Choroid plexus epithelial cell (primary cell): ENCODE data around the gene ZNF189.

ENCODE experiments used
- DNase-seq: peaks from one replicate; pipeline ENCODE4 v3.0.0-alpha.2; 2010; ENCODE audit warnings: low read depth
- H3K4me3 ChIP-seq: 2 replicates; pipeline ENCODE4 v1.5.1; 2011; ENCODE audit warnings: low read depth, mild to moderate bottlenecking, control low read depth, low read length, moderate library complexity
- TF ChIP-seq, protein P1 (sequence below): conservative IDR thresholded peaks from 2 replicates; pipeline ENCODE4 v1.5.1; 2011; ENCODE audit warnings: low read depth, mild to moderate bottlenecking, control low read depth, inconsistent platforms, low read length, moderate library complexity

The ZNF189 gene

DNA sequence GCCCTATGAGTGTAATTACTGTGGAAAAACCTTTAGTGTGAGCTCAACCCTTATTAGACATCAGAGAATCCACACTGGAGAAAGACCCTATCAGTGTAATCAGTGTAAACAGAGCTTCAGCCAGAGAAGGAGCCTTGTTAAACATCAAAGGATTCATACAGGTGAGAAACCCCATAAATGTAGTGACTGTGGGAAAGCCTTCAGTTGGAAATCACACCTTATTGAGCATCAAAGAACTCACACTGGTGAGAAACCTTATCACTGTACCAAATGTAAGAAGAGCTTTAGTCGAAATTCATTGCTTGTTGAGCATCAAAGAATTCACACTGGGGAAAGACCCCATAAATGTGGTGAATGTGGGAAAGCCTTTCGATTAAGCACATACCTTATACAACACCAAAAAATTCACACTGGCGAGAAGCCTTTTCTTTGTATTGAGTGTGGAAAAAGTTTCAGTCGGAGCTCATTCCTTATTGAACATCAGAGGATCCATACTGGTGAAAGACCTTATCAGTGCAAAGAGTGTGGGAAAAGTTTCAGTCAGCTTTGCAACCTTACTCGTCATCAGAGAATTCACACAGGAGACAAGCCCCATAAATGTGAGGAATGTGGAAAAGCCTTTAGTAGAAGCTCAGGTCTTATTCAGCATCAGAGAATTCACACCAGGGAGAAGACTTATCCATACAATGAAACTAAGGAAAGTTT, 9.9 kb downstream of the ZNF189 start:
- TF ChIP-seq, protein P1, sequence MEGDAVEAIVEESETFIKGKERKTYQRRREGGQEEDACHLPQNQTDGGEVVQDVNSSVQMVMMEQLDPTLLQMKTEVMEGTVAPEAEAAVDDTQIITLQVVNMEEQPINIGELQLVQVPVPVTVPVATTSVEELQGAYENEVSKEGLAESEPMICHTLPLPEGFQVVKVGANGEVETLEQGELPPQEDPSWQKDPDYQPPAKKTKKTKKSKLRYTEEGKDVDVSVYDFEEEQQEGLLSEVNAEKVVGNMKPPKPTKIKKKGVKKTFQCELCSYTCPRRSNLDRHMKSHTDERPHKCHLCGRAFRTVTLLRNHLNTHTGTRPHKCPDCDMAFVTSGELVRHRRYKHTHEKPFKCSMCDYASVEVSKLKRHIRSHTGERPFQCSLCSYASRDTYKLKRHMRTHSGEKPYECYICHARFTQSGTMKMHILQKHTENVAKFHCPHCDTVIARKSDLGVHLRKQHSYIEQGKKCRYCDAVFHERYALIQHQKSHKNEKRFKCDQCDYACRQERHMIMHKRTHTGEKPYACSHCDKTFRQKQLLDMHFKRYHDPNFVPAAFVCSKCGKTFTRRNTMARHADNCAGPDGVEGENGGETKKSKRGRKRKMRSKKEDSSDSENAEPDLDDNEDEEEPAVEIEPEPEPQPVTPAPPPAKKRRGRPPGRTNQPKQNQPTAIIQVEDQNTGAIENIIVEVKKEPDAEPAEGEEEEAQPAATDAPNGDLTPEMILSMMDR = no peak
- no peak for DNase-seq
- H3K4me3 ChIP-seq = no peak overlapping the region

DNA sequence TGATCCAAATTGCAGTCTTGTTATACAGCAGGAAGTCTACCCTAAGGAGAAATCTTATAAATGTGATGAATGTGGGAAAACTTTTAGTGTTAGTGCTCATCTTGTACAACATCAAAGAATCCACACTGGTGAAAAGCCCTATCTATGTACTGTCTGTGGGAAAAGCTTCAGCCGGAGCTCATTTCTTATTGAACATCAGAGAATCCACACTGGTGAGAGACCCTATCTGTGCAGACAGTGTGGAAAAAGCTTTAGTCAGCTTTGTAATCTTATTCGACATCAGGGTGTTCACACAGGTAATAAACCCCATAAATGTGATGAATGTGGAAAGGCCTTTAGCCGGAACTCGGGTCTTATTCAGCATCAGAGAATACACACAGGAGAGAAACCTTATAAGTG, 10.4 kb downstream of the ZNF189 start:
- no peak for DNase-seq
- TF ChIP-seq, protein P1 = no peak
- no peak overlapping the region for H3K4me3 ChIP-seq

DNA sequence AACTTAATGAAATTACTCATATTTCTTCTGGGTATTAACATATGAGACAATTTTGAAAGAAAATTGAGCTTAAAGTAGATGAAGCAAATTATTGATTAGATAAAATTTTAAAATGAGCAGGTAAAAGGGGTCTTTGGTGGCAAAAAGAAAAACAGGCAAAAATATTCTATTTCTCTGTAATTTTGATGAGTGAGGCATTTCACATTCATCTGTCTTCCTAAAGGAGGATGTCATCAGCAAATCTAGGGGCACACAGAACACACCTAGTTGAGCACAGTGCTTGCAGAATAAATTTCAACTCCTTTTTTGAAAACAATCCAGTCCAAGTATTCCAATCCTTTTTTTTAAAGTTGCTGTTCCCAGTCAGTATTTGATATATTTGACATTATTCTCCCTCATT, 16.2 kb downstream of the ZNF189 start:
- TF ChIP-seq, protein P1 = no peak
- H3K4me3 ChIP-seq = no peak overlapping the region
- no peak for DNase-seq

DNA sequence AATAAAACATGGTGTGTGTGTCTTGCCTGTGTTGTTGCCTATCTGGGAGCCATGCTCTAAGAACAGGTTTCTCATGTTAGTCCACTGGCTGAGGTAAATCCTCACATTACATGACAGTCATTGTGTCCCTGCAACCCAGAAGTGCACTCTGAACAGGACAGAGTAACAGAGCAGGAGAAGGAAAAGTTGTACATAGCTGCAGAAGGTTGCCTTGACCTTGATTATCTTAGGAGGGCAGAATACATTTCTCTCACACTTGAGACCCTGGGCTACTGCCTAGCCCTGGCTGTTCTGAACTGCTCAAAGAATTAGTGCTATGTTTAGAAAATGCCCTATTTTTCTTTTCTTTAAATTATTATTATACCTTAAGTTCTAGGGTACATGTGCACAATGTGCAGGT, 16.9 kb downstream of the ZNF189 start:
- no peak for DNase-seq
- TF ChIP-seq, protein P1 = no peak
- H3K4me3 ChIP-seq = no peak overlapping the region

DNA sequence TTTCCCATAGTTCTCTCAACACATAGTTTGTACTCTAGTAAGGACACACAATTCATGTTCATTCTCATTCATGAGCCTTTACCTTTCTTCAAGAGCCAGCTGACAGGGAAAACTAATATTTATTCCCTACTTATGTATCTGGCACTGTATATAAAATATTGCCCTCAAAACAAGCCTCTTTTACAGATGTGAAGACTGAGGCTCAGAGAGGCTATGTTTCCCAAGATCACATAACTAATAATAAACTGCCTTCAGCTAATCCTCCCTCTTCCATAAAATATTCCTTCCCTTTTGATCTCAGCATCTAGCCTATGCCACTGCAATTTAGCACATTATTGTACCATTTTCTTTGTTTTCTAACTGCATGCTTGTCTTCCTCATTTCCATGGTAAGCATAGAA, 18.7 kb downstream of the ZNF189 start:
- TF ChIP-seq, protein P1 = no peak
- H3K4me3 ChIP-seq = no peak overlapping the region
- DNase-seq = no peak

DNA sequence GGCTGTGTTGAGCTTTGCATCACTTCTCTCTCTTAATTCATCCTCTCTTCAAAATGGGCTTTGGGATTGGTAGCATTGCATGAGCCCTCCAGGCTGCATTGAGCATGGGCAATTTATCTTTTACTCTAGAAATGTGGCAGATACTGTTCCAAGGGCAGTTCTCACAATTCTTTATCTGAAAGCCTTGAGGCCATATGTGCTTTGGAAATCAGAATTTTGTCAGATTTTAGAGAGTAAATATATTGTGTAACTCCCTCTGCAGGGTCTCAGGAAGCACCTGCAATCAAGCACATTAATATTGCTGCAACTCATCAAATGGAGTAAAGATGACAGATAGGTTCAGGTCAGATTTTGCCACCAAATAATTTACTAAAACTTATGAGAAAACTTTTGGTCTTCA, 19.3 kb downstream of the ZNF189 start:
- H3K4me3 ChIP-seq = no peak overlapping the region
- TF ChIP-seq, protein P1 = no peak
- DNase-seq = peak; percentile 6

DNA sequence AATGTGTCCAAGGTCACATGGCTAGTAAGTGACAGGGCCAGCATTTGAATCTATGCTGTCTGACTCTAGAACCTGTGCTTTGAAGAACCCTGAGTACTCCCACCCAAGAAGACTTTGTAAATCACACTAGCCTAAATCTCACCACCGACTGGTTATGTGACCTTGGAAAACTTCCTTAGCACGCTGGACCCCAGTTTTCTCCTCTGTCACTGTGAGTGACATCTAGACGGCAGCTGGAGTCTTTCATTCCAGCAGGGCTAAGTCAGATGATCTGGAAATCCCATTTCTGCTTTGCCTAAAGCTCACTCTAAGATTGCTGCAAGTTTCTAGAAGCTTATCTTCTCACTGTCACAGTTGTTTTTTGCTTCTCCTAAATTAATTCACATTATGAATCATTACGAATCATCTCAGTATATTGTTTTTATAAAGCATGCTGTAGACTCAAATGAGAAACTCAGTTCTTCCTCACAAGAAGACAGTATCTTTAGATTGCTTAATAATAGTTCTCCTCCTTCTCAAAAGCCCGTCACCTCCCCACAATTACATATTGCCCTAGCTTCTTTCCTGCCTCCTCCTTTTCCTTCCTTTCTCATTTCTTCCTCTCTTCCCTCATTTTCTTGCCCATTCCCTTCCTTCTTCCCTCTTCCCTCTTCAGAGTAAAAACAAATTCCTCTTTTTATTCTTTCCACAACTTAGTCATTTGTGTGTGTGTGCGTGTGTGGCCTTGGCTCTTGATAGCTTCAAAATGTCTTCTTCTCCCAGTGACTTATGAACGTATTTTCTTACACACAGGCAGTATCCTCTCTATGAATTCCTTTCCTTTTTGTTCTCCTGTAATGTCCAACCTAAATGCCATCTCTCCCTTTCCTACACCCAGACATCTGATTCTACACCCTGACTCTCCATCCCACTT, 20.1 kb downstream of the ZNF189 start:
- DNase-seq = no peak

More for the DNA sequence above, 20.1 kb downstream of the ZNF189 start:
- TF ChIP-seq, protein P1 = no peak
- H3K4me3 ChIP-seq = no peak overlapping the region
